HuH-7.5 (cell line): Measurements from ENCODE around the gene MIER3.

Experiments
- DNase-seq: peaks from one replicate; pipeline ENCODE4 v3.0.0; 2011; ENCODE audit warnings: low spot score

The MIER3 gene

GRCh38 chr5:56898213-56898612 is 53.7 kb downstream of the MIER3 start:
- no peak for DNase-seq

GRCh38 chr5:56896763-56897162 is 55.2 kb downstream of the MIER3 start:
- DNase-seq = no peak

- no peak for DNase-seq
These were observed 58.5 kb downstream of the MIER3 start for GRCh38 chr5:56893251-56893951.

GRCh38 chr5:56881571-56881970 is 70.4 kb downstream of the MIER3 start:
- DNase-seq = no peak

GRCh38 chr5:56876327-56876726 is 75.6 kb downstream of the MIER3 start:
- no peak for DNase-seq

- no peak for DNase-seq
These were observed 78.9 kb downstream of the MIER3 start for GRCh38 chr5:56873056-56873455.

GRCh38 chr5:56871777-56872176 is 80.1 kb downstream of the MIER3 start:
- no peak for DNase-seq
